Measurements from ENCODE around the gene C3orf52. TPM values are rescaled to one million over a fixed set of nuclear protein-coding genes. Genes with fewer than 3 reads are reported as not detected.
A peak's percentile ranks its signal among the peaks of the same experiment; 100 is the strongest.

The C3orf52 gene
- total RNA-seq, 1 donor from 2014 or later, result 7.7 TPM

DNA sequence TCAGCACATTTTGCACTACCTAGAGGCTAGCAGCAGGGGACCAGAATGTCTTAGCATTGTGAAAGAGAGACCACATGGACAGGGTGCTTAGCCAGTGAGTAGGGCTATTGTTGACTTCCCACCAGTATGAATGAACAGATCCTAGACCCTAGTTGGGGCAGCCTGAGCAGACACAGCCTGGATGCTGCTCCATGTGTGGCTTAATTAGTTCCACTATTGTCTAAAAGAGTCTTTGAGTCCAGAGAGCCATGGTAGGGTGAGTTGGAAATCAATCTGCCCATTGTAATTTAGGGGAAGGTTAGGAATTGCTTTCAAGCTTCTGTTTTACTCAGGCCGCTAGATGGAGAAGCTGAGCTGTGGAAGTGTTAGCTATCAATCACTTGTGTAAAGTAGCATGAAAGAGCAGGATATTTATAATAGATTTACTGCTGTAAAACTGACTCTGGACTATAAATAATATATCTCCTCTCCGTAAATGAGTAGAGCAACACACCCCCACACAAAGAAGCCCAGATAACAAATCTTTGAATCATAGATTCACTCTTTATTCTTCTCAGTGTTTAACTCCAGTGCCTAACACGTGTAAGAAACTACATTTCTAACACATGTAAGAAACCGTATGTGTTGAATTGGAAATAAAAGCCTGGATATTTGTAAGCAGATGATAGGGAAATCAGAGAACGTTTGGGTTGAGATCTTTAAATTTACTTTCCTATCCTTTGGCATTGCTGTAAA lies 50.9 kb downstream of the C3orf52 start:
- peak; percentile 64 for DNase-seq

DNA sequence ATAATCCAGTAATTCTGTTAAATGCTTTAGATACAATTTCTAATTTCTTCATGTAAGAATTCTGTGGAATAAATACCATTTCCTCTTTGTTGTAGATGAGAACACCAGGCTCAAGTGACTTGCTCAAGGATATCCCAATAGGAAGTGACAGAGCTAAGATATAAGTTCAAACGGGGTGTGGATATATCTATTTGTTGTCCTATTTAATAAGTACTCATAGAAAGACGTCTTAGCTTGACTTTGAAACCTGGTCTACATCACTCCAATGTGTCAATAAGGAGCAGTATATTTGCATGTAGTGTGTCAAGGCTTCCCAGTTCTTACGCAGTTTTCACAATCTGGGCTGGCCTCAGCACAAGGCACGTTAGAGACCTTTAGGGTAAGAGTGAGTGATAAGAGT lies 51.6 kb downstream of the C3orf52 start:
- no peak for DNase-seq

DNA sequence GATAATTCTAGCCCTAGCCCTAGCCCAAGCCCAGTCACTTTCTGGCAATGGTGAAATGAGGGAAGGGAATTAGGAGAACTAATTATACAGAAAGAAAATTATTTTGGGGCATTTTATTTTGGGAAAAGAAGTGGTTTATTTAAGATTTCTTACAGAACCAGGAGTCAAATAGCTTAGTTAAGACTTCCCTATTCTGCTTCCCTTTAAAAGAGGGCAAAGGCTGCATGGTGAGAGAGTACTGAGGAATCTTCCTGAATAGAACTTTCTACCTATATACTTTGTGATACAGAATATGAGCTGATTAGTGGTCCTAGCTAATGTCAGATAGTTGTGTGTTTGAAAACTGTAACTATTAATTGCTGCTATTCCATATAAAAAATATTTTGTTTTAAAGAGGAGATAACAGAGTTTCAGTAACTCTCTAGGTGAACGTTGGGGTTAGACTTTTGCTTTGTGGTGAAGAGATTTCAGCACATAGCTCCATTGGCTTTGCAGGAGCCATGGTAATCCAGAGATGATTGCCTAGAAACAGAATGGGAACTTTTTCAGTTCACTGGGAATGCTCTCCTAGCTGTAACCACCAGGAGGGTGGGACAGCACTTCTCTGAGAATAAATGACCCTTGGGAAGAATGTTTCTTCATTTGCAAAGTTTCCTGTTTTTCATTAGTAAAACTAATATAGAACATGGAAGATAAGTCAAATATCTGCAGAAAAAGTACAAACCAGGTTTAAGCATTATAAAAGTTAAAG lies 52.2 kb downstream of the C3orf52 start:
- DNase-seq, result no peak

DNA sequence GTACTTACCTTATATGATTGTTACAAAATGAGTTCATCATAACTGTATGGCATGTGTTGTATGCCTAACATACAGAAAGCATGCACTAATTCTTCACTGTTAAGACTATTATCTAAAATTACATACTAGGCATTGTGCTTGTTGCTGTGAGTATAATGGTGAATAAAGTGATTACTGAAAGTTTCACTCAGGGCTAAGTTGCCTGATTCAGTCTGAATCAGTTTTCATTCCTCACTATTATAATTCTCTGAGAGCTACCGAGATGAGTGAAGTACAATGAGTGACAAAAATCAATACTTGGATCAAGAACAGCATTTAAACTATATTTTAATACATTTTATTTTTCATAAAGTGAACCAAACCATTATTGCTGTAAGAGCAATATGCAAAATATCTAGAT lies 54.4 kb downstream of the C3orf52 start:
- no peak for DNase-seq

DNA sequence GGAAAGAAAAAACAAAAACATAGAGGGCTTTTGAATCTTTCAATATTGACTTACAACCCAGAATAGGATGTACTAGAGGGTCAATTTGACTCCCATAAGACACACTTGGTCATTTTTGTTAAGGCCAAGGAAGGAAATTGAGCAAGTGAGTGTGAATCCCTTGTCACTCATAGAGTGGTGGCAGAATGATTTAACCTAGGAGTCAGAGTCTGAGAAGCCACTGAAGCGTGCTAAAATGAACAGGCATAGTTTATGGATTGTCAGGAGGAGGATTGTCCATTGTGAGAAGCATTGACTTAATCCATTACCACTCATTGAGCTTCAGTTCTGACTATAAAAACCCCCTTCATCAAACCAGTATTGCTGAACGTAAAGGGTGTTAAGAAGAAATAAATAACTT lies 55.1 kb downstream of the C3orf52 start:
- DNase-seq, result no peak

DNA sequence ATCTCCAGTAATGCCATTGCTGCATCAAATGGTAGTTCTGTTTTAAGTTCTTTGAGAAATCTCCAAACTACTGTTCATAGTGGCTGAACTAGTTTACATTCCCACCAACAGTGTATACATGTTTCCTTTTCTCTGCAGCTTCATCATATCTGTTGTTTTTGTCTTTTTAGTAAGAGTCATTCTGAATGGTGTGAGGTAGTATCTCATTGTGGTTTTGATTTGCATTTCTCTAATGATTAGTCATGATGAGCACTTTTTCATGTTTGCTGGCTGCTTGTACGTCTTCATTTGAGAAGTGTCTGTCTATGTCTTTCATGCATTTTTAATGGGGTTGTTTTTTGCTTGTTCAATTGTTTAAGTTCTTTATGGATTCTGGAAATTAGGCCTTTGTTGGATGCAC lies 57.1 kb downstream of the C3orf52 start:
- DNase-seq, result no peak

DNA sequence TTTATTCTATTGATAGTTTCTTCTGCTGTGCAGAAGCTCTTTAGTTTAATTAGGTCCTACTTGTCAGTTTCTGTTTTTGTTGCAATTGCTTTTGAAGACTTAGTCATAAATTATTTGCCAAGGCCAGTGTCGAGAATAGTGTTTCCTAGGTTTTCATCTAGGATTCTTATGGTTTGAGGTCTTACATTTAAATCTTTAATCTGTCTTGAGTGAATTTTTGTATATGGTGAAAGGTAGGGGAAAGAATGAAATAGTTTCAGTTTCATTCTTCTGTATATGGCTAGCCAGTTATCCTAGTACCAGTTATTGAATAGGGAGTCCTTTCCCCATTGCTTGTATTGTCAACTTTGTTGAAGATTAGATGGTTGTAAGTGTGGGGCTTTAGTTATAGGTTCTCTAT lies 57.5 kb downstream of the C3orf52 start:
- no peak for DNase-seq

DNA sequence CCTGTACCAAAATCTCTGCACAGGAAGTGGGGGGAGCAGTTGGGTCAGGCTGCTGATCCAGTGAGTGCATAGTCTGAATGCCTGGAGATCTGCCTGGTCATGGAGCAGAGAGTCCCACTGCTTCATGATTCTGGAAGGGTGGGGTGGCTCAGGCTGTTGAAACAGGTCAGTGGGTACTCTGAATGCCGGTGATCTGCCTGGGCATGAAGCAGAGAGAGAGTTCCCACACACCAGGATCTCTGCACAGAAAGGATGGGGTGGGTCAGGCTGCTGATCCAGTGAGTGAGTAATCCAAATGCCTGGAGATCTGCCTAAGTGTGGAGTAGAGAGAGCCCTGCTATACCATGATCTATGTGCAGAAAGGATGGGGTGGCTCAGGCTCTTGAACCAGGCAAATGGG lies 62.9 kb downstream of the C3orf52 start:
- no peak for DNase-seq

DNA sequence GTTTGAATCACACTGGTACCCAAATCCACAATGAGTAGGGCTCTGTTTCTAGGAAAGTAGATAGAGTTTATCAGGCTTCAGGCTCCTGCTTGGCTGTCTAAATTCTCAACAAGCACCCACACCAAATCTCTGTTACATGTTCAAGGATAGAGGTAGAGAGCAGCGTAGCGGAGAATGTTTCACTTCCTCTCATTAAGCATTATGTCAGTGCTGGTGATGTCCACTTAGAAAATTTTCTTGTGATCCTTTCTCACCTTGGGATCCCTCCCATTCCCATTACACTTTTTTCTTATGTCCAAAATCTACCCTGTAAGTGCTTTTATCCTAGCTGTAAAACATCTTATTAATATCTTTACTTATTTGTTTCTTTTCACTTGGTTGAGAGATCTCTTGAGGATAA lies 81.6 kb downstream of the C3orf52 start:
- DNase-seq, result no peak

Other genes starting within 250 kb of the C3orf52 start
- gene PHLDB2, start 227.1 kb upstream of the C3orf52 start, total RNA-seq, result 73.8 and 89.9 TPM in 2 replicates
- 26.2 and 45.9 TPM in 2 replicates for gene ABHD10, start 107.4 kb upstream of the C3orf52 start, total RNA-seq
- 0.19 and 0.85 TPM in 2 replicates for gene TAGLN3, start 87.5 kb upstream of the C3orf52 start, total RNA-seq
- not detected in 2 replicates for gene TMPRSS7, start 51.7 kb upstream of the C3orf52 start, total RNA-seq
- gene GCSAM, start 46.9 kb downstream of the C3orf52 start, total RNA-seq, result not detected in 2 replicates
- 0.14 and 0.85 TPM in 2 replicates for gene SLC9C1, start 207.8 kb downstream of the C3orf52 start, total RNA-seq
- 3.4 and 3.7 TPM in 2 replicates for gene CD200, start 246.8 kb downstream of the C3orf52 start, total RNA-seq